ENCODE measurements around the gene NEDD9. TPM values are rescaled to one million over a fixed set of nuclear protein-coding genes. Genes with fewer than 3 reads are reported as not detected.

NEDD9 gene
- total RNA-seq, 2 donors from 2014 or later: 105 to 166 TPM

DNA sequence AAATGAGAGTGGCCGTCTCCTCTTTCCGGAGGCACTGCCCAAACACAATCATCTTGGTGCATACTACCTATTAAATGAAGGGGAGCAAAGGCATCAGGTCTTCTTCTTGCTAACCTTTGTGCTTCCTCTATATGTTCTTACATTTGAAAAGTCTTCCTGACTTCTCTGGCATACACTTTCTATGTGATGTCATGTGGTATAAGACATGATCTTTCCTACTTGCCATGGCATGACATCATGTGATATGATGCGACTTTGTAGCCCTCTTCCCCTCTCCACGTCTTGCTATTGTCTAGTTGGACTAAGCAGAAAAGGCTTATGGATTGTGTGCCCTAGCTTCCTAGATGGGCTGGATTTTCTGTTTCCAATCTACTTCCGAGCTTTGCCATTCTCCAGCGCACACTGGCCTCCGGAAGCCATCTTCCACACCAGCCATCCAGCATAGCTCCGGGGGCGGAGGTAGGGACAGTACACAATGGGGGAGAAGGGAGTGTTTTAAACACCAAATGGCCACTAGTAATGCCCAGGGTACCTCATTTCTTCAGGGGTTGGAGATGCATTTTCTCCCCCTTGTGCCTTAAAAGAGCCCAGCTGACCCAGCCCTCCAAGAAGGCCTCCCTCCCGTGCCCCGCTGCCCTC, 8.8 kb upstream of the NEDD9 start:
- DNase-seq (ENCODE audit: low spot score): no peak
- intact Hi-C loops (cut with DNase I): loop anchor here (5.0 to 10.0 kb wide), 3 partner anchors 176 to 254 kb away; no protein-coding TSS in a partner anchor

DNA sequence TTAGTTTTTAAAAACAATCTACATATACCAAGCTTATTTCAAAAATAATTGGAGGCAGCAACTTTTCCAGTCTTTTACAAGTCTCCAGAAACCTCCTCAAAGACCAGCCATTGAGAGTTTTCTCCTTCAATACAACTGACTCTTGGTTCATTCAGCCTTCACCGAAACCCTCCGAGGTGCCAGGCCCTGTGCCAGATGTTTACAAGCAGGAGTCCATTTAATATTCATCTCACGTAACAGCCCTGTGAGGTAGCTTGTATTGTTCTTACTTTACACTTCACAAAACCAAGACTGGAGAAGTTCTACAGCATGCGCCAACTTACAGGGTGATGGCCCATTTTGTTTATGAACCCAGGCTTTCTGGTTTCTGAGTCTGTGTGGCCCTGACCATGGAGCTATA, 5.5 kb upstream of the NEDD9 start:
- intact Hi-C loops (cut with DNase I): loop anchor here in 1 of 2 donors (10.0 kb wide), 1 partner anchor 257 kb away; no protein-coding TSS in a partner anchor
- no peak for DNase-seq (ENCODE audit: low spot score)

DNA sequence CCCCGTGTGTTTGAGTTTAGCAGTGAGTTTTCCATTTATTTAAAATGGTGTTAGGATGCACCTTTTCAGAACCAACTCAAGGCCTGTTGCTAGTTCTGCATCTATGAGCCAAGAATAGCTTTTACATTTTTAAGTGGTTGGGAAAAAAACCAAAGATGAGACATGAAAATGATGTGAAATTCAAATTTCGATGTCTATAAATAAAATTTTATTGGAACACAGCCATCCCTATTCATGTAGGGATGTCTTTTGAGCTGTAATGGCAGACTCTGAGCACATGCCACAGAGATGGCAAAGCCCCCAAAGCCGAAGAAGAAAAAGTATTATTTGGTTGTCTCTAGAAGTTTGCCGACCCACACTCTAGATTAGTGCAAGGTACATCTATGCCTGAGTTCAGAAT, 5.0 kb upstream of the NEDD9 start:
- DNase-seq (ENCODE audit: low spot score): no peak
- intact Hi-C loops (cut with DNase I): loop anchor here in 1 of 2 donors (10.0 kb wide), 1 partner anchor 257 kb away; no protein-coding TSS in a partner anchor

DNA sequence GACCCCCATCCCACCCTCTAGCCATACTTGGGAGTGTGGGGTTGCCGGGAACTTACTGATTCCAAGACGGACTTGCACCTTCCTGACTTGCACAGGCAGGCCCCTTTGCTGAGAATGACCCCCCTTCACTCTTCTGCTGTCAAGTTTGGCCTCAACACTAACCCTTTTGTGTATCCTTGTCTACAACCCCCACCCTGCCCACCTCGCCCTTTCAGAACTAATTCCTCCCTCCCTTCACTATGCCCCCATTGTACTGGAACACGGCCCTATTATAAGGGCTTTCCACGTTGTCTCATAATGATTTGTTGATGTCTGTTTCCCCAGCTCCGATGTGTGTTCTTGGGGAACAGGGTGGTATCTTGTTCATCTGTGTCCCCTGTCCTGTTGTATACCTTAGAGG, 4.4 kb upstream of the NEDD9 start:
- intact Hi-C loops (cut with DNase I): loop anchor here in 1 of 2 donors (10.0 kb wide), 1 partner anchor 258 kb away; no protein-coding TSS in a partner anchor

DNA sequence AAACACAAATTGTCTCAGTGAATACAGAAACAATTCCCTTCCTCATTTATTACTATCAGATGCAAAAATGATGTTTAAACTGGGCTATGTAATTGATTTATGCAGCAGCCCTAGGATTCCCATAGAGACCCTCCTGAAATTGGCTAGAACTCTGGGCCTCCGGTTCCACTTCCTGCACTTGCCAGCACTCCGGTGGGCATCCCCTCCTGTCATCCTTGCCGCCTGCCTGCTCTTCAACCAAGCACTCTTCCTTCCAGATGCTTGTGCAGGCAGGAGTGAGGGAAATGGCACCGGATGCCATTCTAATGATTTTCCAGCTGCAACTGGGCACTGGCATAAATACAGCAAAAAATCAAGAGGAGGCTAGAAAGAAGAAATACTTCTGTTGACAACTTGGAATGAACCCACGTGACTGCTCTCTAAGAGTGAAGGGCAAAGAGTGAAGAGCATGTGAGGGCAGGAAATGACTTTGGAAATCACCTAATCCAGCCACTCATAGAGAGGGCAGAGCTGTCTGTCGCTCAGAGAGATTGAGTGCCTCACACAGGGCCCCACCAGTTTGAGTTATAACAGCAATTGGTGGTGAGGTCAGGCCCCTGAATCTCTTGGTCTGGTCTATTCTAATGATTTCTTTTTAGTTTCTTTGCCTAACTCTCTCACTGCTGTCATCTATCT, 3.7 kb upstream of the NEDD9 start:
- intact Hi-C loops (cut with DNase I): loop anchor here in 1 of 2 donors (10.0 kb wide), 1 partner anchor 259 kb away; no protein-coding TSS in a partner anchor
- no peak for DNase-seq (ENCODE audit: low spot score)

More for the DNA sequence above, 4.4 kb upstream of the NEDD9 start:
- DNase-seq (ENCODE audit: low spot score): no peak

DNA sequence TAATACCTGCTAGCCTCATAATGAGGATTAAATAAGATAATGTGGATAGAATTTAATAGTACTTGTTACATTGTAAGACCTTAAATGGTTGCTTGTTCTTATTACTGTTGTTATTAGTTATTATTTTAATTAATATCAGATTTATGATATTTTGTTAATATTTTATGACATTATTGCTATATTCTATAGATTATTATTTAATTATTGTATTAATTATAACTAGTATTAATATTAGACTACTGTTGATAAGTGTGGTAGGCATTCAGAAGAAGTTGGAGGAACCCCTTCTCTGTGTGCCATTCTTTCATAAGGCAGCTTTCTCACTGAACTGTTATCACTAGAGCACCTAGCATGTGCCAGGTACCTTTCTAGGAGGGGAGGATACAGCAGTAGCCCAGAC, 2.6 kb upstream of the NEDD9 start:
- intact Hi-C loops (cut with DNase I): loop anchor here in 1 of 2 donors (10.0 kb wide), 1 partner anchor 260 kb away; no protein-coding TSS in a partner anchor

DNA sequence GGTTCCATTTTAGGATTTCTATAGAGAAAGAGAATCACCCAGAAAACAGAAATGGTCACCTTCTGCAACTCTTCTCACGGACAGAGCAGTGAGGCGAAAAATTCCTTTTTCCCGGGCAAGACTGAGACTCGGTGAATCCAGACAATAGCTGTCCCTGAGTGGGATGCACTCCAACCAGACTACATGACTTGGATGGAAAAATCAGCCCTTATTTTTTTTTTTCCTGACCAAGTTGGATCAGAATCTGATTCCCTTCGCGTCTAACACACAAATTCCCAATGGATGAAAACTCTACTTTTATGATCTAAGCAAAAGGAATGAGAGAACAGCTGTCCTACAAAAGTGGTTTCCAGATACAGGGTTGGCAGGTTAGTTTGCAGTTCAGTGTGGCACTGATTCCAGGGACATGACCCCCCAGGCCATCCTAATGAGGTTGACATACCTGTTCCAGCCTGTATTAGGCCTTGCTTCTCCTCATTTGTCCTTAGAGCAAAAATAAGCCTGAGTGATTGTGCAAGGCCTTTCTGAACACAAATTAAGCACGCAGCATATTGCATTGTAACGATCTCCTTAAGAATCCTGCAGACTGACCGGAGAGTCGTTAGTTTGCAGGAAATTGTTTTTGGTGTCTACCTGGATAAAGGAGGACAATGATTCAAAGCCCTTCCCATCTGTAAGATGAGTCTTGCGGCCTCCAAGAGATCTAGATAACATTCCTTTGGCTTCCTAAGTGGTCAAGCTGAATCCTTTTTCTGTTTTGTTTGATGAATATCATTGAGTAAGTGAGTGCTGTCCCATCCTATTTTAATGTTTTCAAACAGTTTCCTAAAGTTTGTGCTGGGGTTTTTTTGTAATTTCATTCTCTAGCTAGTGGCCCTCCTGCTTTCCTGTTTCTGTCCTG, 1.5 kb upstream of the NEDD9 start:
- intact Hi-C loops (cut with DNase I): loop anchor here (1.0 to 10.0 kb wide), 3 partner anchors 128 to 261 kb away; no protein-coding TSS in a partner anchor
- DNase-seq (ENCODE audit: low spot score): no peak

More for the DNA sequence above, 2.6 kb upstream of the NEDD9 start:
- no peak for DNase-seq (ENCODE audit: low spot score)

DNA sequence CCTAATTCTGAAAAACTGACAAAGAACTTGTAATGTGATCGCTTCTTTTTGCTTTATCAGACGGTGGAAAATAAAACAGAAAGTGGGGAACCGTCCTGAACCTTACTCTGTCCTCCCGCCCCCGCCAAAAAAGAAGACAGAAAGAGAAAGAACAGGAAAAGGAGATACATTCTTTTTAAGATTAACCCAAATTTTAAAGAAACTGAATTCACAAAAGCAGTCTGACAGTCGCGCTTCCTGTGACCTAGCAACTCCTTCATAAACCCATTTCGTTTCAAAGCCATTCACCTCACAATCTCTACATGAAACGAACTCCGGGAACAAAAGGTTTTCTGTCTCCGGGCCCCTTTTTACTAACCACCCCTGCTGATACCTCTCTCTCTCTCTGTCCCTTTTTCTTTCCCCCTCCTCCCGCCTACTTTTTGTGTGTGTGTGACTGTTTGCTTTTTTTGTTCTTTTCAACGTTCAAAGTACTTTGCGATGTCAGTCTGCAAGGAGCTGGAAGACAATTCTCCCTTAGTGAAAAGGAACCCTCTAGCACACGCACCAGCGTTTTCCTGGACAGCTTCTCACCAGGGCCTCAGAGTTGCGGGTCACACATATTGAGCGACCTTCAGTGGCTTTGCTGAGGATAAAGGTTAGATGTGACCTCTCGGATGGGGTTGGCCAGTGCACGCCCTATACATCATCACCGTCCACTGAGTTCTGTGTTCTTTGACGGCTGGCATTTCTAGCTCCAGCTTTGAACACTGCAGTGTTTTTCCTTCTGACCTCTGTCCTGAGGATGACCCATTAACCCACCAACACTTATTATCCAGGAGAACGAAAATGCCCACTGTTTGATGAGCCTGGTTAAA, 530 bp upstream of the NEDD9 start:
- no peak for DNase-seq (ENCODE audit: low spot score)

DNA sequence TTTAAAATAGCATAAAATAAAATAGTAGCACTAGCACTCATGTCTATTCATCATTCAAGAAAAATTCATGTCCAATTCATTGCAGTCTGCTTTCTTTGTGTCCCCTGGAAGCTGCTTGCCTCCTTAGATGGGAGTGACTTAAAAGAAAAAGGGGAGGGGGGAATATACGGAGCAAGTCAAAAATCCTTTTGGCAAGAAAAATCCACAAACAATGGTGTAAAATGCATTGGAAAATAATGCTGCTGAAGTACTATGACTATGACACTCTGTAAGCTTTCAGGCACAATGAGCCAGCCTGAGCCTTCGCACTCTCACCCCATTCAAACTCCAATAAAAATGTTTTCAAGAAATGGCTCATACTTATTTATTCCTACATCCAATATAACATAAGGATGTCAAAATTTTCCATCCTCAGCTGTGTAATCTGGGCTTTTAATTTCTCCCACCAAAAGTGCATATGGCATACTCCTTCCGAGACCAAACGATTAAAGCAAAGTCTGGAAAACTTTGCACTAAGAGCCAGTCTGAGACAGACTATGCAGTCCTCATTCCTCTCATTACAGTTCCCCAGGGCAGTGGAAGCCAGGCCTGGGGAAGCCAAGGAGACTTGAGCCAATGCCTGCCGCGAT, 790 bp downstream of the NEDD9 start:
- DNase-seq (ENCODE audit: low spot score): no peak

More for the DNA sequence above, 530 bp upstream of the NEDD9 start:
- intact Hi-C loops (cut with DNase I): loop anchor here (1.0 to 10.0 kb wide), 3 partner anchors 129 to 262 kb away; no protein-coding TSS in a partner anchor

DNA sequence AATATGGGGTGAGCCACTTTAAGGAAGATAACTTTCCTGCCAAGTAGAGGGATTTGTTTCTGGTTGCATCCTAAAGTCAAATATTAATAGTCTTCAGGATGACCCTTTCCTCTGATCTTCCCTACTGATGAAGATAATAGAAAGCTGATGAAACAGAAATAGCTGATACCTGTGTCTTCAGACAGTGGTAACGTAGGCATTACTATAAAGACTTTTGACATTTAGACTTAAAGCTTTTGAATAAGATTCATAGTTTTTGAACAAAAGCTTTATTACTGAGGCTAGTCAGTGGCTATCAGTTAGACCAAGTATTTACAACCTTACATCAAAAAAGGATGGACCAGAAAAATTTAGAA, 1.4 kb downstream of the NEDD9 start:
- DNase-seq (ENCODE audit: low spot score): no peak
- intact Hi-C loops (cut with DNase I): loop anchor here in 1 of 2 donors (5.0 to 10.0 kb wide), 2 partner anchors 131 to 264 kb away; no protein-coding TSS in a partner anchor

More for the DNA sequence above, 790 bp downstream of the NEDD9 start:
- intact Hi-C loops (cut with DNase I): loop anchor here in 1 of 2 donors (5.0 to 10.0 kb wide), 2 partner anchors 131 to 263 kb away; no protein-coding TSS in a partner anchor

DNA sequence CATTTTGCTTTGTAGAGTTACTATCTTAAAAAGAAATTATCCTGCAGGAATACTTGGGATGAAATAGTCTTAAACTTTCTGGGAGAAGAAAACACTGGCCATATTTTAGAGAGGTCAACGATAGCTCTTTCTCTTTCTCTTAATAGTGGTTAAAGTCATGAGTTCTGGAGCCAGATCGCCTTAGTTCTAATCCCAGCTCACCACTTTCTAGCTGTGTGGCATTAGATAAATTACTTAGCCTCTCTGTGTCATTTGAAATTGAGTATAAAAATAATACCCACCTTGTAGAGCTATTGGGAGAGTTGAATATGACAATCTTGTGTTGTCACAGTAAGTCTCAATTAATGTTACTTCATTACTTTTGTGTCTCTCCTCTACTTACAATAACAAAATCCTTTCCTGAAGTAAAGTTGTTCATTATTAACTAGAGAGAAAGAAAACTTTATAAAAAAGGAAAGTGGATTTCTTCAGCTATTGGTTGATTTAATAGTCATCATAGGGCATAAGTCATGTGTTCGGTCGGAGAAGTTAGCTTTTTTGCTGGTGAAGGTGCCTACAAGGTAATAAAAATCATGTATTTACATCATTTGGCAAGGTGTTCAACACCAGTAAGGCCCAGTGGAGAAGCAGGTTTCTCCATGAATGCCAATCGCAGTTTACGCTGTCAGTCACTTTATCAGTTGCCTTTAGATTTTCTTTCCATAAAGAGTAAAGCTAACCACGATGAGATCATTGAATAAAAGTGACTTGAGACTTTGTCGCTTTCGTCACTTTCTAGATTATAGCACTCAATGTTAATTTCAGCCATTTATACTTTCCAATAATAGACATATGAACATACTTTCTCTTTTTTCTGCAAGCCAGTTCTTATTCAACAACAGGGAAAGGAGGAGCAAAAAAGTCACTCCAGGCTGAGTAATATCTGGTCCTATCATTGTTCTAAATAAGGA, 2.0 kb downstream of the NEDD9 start:
- DNase-seq (ENCODE audit: low spot score): no peak
- intact Hi-C loops (cut with DNase I): loop anchor here in 1 of 2 donors (5.0 to 10.0 kb wide), 2 partner anchors 132 to 264 kb away; no protein-coding TSS in a partner anchor

DNA sequence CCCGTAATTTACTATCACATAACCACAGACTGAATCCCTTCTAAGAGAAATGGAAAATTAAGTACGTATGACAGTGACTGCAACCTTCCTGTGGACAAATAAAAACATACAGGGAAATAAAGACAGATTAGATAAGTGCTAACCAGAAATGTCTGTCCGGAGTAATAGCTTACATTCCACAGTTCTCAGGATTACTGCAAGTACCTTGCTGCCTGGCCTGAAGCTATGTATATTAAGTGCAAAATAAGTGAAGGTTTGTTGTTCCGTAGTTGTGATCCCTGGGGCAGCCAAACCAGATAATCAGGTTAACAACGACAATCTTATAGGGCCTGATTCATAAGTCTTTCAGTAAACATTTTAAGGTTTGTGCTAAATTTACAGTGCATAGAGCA, 2.8 kb downstream of the NEDD9 start:
- intact Hi-C loops (cut with DNase I): loop anchor here in 1 of 2 donors (5.0 to 10.0 kb wide), 2 partner anchors 133 to 265 kb away; no protein-coding TSS in a partner anchor
- no peak for DNase-seq (ENCODE audit: low spot score)

DNA sequence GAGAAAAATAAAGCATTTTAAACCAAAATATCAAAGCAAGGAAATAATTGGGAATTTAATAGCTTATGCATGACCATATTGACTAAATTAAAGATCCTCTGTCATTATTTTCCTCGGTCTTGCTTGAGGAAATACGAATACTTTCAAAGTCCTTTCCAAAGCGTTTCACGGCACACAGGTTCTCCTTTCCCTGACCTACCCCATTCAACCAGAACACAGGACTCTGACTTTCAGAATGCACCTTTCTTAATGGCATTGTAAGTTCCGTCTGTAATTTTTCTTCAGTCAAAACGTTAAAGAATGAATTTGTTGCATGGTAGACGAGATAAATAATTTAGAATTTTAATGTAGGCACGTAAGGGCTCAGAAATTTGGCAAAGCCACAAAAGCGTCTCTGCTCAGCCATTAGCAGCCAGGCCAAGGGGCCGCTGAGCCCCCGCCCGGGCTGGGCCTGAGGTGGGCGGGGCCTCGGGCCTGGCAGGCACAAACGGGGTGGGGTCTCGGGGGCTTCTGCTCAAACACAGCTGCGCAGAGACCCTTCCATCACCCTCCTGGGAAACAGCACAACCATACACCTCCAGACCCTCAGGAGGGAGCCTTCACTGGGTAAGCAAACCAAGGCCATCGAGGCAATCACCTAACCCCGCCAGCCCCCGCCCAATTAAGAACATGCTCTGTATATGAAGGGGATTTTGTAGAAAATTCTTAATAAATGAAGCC, 3.4 kb downstream of the NEDD9 start:
- intact Hi-C loops (cut with DNase I): no loop called here
- no peak for DNase-seq (ENCODE audit: low spot score)

DNA sequence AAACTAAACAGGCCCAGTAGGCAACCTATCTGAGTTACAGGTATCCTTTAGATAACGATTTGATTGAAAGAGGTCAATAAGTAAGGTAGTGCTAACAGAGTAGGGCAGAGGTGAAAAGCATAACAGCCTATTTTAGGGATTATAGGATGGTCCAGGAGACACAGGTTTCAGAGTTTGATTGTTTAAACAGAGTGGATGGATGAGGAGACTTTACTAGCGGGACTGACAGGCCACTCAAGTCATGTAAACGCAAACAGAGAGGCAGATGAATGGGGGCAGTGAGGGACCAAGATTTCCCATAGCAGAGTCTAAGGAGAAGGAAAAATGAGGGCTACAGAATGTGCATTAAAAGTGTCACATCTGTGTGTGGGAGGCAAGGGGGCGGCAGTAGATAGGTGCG, 4.8 kb downstream of the NEDD9 start:
- intact Hi-C loops (cut with DNase I): no loop called here
- DNase-seq (ENCODE audit: low spot score): no peak

DNA sequence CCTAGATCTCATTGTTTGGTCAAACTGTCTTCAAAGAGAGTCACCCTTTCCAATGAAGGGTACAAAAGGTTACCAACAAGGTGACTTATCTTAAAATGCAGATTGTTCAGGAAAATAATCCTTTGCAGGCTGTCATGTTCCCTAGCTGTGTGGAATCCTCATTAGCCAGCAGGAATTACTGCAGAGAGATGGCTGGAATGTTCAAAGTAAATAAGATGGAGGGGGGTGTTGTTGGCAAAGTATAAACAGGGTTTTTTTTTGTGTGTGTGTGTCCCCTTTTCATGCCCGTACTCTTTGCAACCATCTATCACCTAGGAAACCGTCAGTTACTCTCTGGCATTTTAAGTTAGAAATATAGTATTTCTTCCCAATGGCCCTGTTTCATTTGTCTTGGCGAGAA, 6.5 kb downstream of the NEDD9 start:
- no peak for DNase-seq (ENCODE audit: low spot score)
- intact Hi-C loops (cut with DNase I): no loop called here

DNA sequence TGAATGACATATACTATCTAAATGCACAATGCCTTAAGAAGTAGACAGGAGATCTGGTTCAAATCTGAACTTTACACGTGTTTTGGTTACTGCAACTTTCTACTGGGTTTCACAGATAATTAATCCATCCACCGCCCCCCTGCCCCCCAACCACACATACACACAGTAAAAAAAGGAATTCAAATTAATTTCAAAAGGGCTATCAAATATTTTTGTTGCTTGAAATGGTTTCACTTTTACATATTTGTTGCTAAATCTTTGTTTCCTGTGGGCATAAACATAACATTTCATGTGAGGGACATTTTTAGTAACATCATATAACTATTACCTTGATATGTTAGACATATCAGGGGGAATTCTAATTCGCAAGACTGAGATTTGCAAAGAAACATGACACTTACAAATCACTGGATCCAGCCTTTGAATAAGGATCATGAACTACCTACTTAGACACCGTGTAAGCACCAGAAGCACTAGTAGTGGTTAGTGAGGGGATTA, 7.5 kb downstream of the NEDD9 start:
- DNase-seq (ENCODE audit: low spot score): no peak
- intact Hi-C loops (cut with DNase I): no loop called here
